Tibial nerve (tissue), 3 donors: ENCODE measurements around the gene ZNF132.

Source experiments
- CTCF ChIP-seq, 5 experiments: fragments of 200-600 bp in 3 of 5; fragments of 450-650 bp in 2 of 5; sonication (generic) in 3 of 5; IDR thresholded peaks; one replicate each; pipeline ENCODE4 v1.5.1; 2016 to 2019; ENCODE audit warnings: antibody characterized with exemption in 5 of 5, mild to moderate bottlenecking in 3 of 5, moderate library complexity in 2 of 5
- POLR2A ChIP-seq, 2 donors: fragments of 450-650 bp; IDR thresholded peaks; one replicate each; pipeline ENCODE4 v1.6.1; 2017; ENCODE audit warnings: antibody characterized with exemption in 2 of 2, mild to moderate bottlenecking in 2 of 2, moderate library complexity in 2 of 2

- TF ChIP-seq CTCF (IDR thresholded peaks at IDR 0.05) (no peak), POLR2A (IDR thresholded peaks at IDR 0.05) (no peak)
Measured at GRCh38 chr19:58399903-58400302, 40.0 kb downstream of the ZNF132 start.
